HL-60 (cell line): ENCODE results near the gene TACC2.

Experiments used
- GABPA ChIP-seq: IDR thresholded peaks from 2 replicates; pipeline ENCODE4 v1.6.1; 2012; ENCODE audit warnings: low read depth
- TF ChIP-seq, protein P1 (sequence below): IDR thresholded peaks from one replicate; pipeline ENCODE4 v1.5.1; 2011; ENCODE audit warnings: low read length, control low read depth, inconsistent platforms; ENCODE audit not compliant: insufficient read depth
- TF ChIP-seq, protein P2 (sequence below): IDR thresholded peaks from 2 replicates; pipeline ENCODE4 v1.6.1; 2012; ENCODE audit warnings: low read depth; ENCODE audit not compliant: insufficient replicate concordance

DNA sequence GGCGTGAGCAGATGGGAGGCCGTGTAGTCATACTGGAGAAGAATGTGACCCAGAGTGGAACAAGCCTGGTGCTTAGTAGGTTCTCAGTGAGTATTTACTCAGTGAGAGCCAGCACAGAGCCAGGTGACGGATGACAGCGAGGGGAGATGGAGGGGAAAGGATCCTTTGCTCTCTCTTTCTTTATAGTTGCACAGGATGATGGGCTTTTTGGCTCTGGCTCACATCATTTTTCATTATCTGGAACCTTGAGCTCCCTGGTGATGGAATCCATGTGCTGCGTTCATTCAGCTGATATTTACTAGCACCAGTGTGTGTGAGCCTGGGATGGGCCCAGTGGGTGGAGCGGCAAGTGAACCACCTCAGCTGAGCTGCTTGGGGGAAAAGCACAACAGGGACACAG lies 299.3 kb downstream of the TACC2 start:
- TF ChIP-seq, protein P1, sequence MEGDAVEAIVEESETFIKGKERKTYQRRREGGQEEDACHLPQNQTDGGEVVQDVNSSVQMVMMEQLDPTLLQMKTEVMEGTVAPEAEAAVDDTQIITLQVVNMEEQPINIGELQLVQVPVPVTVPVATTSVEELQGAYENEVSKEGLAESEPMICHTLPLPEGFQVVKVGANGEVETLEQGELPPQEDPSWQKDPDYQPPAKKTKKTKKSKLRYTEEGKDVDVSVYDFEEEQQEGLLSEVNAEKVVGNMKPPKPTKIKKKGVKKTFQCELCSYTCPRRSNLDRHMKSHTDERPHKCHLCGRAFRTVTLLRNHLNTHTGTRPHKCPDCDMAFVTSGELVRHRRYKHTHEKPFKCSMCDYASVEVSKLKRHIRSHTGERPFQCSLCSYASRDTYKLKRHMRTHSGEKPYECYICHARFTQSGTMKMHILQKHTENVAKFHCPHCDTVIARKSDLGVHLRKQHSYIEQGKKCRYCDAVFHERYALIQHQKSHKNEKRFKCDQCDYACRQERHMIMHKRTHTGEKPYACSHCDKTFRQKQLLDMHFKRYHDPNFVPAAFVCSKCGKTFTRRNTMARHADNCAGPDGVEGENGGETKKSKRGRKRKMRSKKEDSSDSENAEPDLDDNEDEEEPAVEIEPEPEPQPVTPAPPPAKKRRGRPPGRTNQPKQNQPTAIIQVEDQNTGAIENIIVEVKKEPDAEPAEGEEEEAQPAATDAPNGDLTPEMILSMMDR: no peak
- TF ChIP-seq, protein P2, sequence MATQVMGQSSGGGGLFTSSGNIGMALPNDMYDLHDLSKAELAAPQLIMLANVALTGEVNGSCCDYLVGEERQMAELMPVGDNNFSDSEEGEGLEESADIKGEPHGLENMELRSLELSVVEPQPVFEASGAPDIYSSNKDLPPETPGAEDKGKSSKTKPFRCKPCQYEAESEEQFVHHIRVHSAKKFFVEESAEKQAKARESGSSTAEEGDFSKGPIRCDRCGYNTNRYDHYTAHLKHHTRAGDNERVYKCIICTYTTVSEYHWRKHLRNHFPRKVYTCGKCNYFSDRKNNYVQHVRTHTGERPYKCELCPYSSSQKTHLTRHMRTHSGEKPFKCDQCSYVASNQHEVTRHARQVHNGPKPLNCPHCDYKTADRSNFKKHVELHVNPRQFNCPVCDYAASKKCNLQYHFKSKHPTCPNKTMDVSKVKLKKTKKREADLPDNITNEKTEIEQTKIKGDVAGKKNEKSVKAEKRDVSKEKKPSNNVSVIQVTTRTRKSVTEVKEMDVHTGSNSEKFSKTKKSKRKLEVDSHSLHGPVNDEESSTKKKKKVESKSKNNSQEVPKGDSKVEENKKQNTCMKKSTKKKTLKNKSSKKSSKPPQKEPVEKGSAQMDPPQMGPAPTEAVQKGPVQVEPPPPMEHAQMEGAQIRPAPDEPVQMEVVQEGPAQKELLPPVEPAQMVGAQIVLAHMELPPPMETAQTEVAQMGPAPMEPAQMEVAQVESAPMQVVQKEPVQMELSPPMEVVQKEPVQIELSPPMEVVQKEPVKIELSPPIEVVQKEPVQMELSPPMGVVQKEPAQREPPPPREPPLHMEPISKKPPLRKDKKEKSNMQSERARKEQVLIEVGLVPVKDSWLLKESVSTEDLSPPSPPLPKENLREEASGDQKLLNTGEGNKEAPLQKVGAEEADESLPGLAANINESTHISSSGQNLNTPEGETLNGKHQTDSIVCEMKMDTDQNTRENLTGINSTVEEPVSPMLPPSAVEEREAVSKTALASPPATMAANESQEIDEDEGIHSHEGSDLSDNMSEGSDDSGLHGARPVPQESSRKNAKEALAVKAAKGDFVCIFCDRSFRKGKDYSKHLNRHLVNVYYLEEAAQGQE: no peak
- TF ChIP-seq GABPA: no peak
